ENCODE data around the gene PDE11A. TPM values are rescaled to one million over a fixed set of nuclear protein-coding genes. Genes with fewer than 3 reads are reported as not detected.

Gene PDE11A
- total RNA-seq, 2 experiments from 2014 or later, result not detected

DNA sequence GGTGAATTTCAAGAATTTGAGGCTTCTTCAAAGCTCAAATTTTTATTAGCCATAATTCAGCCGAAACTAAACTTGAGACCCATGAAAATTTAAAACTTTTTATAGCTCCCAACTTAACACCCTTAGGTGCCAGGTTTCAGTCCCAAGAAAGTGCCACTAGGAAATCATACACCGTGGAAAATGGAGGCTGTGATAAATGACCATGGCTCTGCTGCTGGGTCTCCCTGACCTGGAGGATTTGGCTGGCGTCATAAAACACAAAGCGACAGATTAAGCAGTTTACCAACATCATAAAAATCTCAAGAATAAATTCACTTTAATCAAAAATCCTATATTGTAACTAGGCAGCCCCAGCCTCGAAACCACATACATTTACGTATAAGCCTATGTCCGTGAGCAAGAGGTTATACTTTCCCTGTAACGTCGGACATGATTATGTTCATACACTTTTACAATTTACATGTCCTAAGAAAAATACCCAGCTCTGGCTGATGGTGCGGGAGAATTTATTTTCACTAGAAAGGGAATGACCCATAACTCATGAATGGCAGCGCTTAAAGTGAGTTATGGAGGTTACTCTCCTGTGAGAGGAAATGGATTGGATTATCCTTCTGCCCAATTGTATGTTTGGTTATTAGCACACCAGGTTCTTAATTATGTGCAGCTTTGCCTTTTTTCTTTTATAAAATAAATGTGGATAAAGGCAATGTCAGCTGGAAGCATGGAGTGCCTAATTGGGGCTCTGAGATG, 350.6 kb downstream of the PDE11A start:
- peaks cover 26% of the 10 kb centered on the region for H3K27me3 Mint-ChIP-seq
- ChIA-PET POLR2A (no interaction called here), CTCF (interaction anchor here (0.7 kb wide), 1 partner anchor 566 kb away, joined by 3 read pairs; no protein-coding TSS in a partner anchor)
- no peak overlapping the region for H3K4me3 Mint-ChIP-seq
- no peaks in the 10 kb centered on the region for H3K9me3 Mint-ChIP-seq
- no peak for DNase-seq
- no peak overlapping the region for H3K27ac Mint-ChIP-seq
- H3K36me3 Mint-ChIP-seq (ENCODE audit: low read depth), result no peaks in the 10 kb centered on the region
- no peaks in the 10 kb centered on the region for H3K4me1 Mint-ChIP-seq

- Mint-ChIP-seq H3K4me1 (no peaks in the 10 kb centered on the region), H3K27ac (no peak overlapping the region), H3K27me3 (peaks cover 24% of the 10 kb centered on the region), H3K36me3 (ENCODE audit: low read depth) (no peaks in the 10 kb centered on the region), H3K4me3 (no peak overlapping the region), H3K9me3 (no peaks in the 10 kb centered on the region)
- CTCF ChIA-PET, result interaction anchor here (0.7 kb wide), 1 partner anchor 565 kb away, joined by 3 read pairs; no protein-coding TSS in a partner anchor
- DNase-seq, result no peak
- POLR2A ChIA-PET, result no interaction called here
Measured at GRCh38 chr2:177721087-177721486, 351.5 kb downstream of the PDE11A start.

GRCh38 chr2:177717831-177718618, 354.6 kb downstream of the PDE11A start:
- POLR2A ChIA-PET, result no interaction called here

GRCh38 chr2:177716484-177716883, 356.1 kb downstream of the PDE11A start:
- H3K36me3 Mint-ChIP-seq (ENCODE audit: low read depth), result no peaks in the 10 kb centered on the region
- H3K4me3 Mint-ChIP-seq, result no peak overlapping the region
- no peaks in the 10 kb centered on the region for H3K9me3 Mint-ChIP-seq
- no peak for DNase-seq
- POLR2A ChIA-PET, result no interaction called here
- no peak overlapping the region for H3K27ac Mint-ChIP-seq
- H3K27me3 Mint-ChIP-seq, result peaks cover 10% of the 10 kb centered on the region
- CTCF ChIA-PET, result no interaction called here
- H3K4me1 Mint-ChIP-seq, result no peaks in the 10 kb centered on the region

More at GRCh38 chr2:177717831-177718618, 354.6 kb downstream of the PDE11A start:
- Mint-ChIP-seq H3K27me3 (peaks cover 11% of the 10 kb centered on the region), H3K9me3 (no peaks in the 10 kb centered on the region), H3K4me1 (no peaks in the 10 kb centered on the region), H3K27ac (no peak overlapping the region), H3K4me3 (no peak overlapping the region), H3K36me3 (ENCODE audit: low read depth) (no peaks in the 10 kb centered on the region)
- DNase-seq, result no peak
- CTCF ChIA-PET, result interaction anchor here (0.8 to 1.2 kb wide), 2 partner anchors 10 to 22 kb away, joined by 3 to 4 read pairs; no protein-coding TSS in a partner anchor

GRCh38 chr2:177715771-177716170, 356.8 kb downstream of the PDE11A start:
- Mint-ChIP-seq H3K36me3 (ENCODE audit: low read depth) (no peaks in the 10 kb centered on the region), H3K27me3 (peaks cover 9% of the 10 kb centered on the region), H3K27ac (no peak overlapping the region), H3K4me1 (no peaks in the 10 kb centered on the region), H3K4me3 (no peak overlapping the region), H3K9me3 (no peaks in the 10 kb centered on the region)
- ChIA-PET POLR2A (no interaction called here), CTCF (no interaction called here)
- no peak for DNase-seq

GRCh38 chr2:177714704-177715103, 357.9 kb downstream of the PDE11A start:
- Mint-ChIP-seq H3K27me3 (peaks cover 9% of the 10 kb centered on the region), H3K4me1 (no peaks in the 10 kb centered on the region), H3K9me3 (no peaks in the 10 kb centered on the region), H3K4me3 (no peak overlapping the region), H3K27ac (no peak overlapping the region), H3K36me3 (ENCODE audit: low read depth) (no peaks in the 10 kb centered on the region)
- no peak for DNase-seq
- ChIA-PET CTCF (interaction anchor here (0.6 to 1.8 kb wide), 2 partner anchors 83 to 261 kb away, joined by 3 read pairs; no protein-coding TSS in a partner anchor), POLR2A (no interaction called here)

- Mint-ChIP-seq H3K4me3 (no peak overlapping the region), H3K27me3 (peaks cover 3% of the 10 kb centered on the region), H3K36me3 (ENCODE audit: low read depth) (no peaks in the 10 kb centered on the region), H3K9me3 (no peaks in the 10 kb centered on the region), H3K4me1 (no peaks in the 10 kb centered on the region), H3K27ac (no peak overlapping the region)
- POLR2A ChIA-PET, result no interaction called here
- no peak for DNase-seq
- CTCF ChIA-PET, result no interaction called here
Measured at GRCh38 chr2:177712462-177712861, 360.1 kb downstream of the PDE11A start.

GRCh38 chr2:177711483-177712265, 360.9 kb downstream of the PDE11A start:
- Mint-ChIP-seq H3K27me3 (peaks cover 3% of the 10 kb centered on the region), H3K9me3 (no peaks in the 10 kb centered on the region), H3K27ac (no peak overlapping the region), H3K4me3 (no peak overlapping the region), H3K4me1 (no peaks in the 10 kb centered on the region), H3K36me3 (ENCODE audit: low read depth) (no peaks in the 10 kb centered on the region)
- no peak for DNase-seq
- ChIA-PET POLR2A (no interaction called here), CTCF (no interaction called here)

- Mint-ChIP-seq H3K27ac (no peak overlapping the region), H3K4me1 (no peaks in the 10 kb centered on the region), H3K27me3 (peaks cover under 1% of the 10 kb centered on the region), H3K36me3 (ENCODE audit: low read depth) (no peaks in the 10 kb centered on the region), H3K4me3 (no peak overlapping the region), H3K9me3 (no peaks in the 10 kb centered on the region)
- no peak for DNase-seq
- CTCF ChIA-PET, result no interaction called here
- POLR2A ChIA-PET, result no interaction called here
Measured at GRCh38 chr2:177710889-177711288, 361.7 kb downstream of the PDE11A start.

DNA sequence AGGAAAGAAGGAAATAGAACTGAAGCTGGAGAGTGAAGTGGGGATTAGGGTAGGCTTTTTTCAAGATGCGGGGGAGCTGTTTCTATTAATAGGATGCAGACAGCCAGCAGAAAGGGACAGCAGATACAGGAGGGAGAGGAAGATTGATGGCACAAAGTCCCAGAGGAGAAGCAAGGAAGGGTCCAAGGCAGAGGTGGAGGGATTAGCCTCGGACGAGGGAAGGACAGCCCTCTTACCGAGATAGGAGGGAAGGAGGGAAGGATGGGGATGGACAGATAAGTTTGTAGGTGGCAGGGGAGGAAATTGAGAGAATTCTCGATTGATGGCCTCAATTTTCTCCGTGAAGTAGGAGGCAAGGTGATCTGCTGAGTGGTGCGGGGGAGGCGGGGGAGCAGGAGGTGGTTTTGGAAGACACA, 362.6 kb downstream of the PDE11A start:
- no peaks in the 10 kb centered on the region for H3K36me3 Mint-ChIP-seq (ENCODE audit: low read depth)
- ChIA-PET POLR2A (no interaction called here), CTCF (no interaction called here)
- no peaks in the 10 kb centered on the region for H3K9me3 Mint-ChIP-seq
- H3K4me3 Mint-ChIP-seq, result no peak overlapping the region
- no peak for DNase-seq
- H3K4me1 Mint-ChIP-seq, result no peaks in the 10 kb centered on the region
- peaks cover 5% of the 10 kb centered on the region for H3K27me3 Mint-ChIP-seq
- H3K27ac Mint-ChIP-seq, result no peak overlapping the region

DNA sequence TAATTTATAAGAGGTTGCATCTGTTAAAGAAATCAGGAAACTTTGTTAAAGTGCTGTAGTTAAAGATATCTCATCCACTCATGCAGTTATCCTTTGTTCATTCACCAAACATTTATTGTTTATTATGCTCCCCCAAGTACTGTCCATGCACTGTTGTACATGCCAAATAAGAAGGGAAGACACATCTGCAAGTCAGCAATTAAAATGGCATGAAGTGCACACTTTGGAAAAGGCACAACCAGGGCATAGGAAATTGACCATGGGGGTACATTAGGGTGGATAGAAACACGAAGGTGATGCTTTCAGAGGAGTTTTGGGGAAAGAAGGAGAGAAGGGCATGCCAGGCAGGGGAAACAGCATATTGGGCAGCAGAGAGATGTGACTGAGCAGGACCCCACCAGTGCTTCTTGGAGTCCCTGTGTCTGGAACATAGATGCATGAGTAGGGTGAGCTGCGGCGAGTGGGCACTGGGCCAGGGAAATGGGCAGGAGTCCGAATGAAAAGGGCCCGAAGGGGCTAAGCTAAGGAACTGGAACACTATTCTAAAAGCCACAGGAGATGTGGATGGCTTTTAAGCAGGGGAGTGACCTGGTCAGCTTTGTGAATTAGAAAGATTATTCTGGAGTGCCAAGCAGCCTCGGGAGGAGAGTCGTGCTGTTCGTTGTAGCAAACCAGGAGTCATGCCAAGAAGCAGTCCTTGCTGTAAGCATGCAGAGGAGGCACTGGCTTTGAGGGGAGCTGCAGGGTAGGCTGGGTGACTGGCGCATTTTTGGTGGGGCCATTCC, 363.7 kb downstream of the PDE11A start:
- no peaks in the 10 kb centered on the region for H3K4me1 Mint-ChIP-seq
- ChIA-PET CTCF (no interaction called here), POLR2A (no interaction called here)
- DNase-seq, result no peak
- peaks cover 6% of the 10 kb centered on the region for H3K27me3 Mint-ChIP-seq
- no peaks in the 10 kb centered on the region for H3K36me3 Mint-ChIP-seq (ENCODE audit: low read depth)
- H3K27ac Mint-ChIP-seq, result no peak overlapping the region
- no peaks in the 10 kb centered on the region for H3K9me3 Mint-ChIP-seq
- no peak overlapping the region for H3K4me3 Mint-ChIP-seq

- Mint-ChIP-seq H3K36me3 (ENCODE audit: low read depth) (no peaks in the 10 kb centered on the region), H3K4me3 (no peak overlapping the region), H3K27me3 (peaks cover 7% of the 10 kb centered on the region), H3K4me1 (no peaks in the 10 kb centered on the region), H3K27ac (no peak overlapping the region), H3K9me3 (no peaks in the 10 kb centered on the region)
- DNase-seq, result no peak
- ChIA-PET CTCF (interaction anchor here (1.5 kb wide), 1 partner anchor 11 kb away, joined by 4 read pairs; no protein-coding TSS in a partner anchor), POLR2A (no interaction called here)
Measured at GRCh38 chr2:177708106-177708505, 364.5 kb downstream of the PDE11A start.

Measured in activated CD4-positive, alpha-beta T cell treated with anti-CD3 and anti-CD28 coated beads, Interleukin-2, amount 10 ng/mL, durations not matched to agents 7 days and 5 days (primary cell).